C4-2B (cell line): ENCODE data around the gene ALPG.

Source experiments
- ZFX ChIP-seq: fragments of 450-650 bp; IDR thresholded peaks from 2 replicates; pipeline ENCODE4 v1.6.1; 2017
- TF ChIP-seq, protein P1 (sequence below): fragments of 450-650 bp; conservative IDR thresholded peaks from 2 replicates; pipeline ENCODE4 v1.5.1; 2017; ENCODE audit warnings: mild to moderate bottlenecking

DNA sequence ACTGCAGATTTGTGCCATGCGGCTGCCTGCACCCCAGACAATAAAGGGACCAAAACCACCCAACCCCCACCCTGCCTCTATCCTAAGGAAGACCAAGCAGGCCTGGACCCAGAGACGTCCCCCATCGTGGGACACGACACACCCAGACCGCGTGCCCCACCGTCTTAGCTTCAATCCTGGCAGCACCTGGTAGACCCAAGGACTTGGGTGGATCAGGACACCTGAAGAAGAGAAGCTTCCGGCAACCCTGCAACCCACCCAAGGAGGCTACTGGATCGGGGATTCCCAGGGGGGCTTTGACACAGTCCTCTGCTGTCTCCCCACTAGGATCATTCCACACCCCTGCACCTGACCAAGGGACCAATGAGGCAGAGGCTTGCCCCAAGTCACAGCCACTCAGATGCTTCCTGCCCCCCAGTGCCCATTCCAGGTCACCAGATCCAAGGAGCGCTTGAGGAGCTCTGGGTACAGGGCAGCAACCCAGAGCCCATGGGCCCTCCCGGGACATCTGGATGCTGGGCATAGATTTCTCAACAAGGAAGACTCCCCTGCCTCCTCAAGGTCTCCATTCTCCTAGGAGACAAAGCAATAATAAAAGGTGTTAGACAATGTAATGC lies 52.9 kb downstream of the ALPG start:
- TF ChIP-seq, protein P1, sequence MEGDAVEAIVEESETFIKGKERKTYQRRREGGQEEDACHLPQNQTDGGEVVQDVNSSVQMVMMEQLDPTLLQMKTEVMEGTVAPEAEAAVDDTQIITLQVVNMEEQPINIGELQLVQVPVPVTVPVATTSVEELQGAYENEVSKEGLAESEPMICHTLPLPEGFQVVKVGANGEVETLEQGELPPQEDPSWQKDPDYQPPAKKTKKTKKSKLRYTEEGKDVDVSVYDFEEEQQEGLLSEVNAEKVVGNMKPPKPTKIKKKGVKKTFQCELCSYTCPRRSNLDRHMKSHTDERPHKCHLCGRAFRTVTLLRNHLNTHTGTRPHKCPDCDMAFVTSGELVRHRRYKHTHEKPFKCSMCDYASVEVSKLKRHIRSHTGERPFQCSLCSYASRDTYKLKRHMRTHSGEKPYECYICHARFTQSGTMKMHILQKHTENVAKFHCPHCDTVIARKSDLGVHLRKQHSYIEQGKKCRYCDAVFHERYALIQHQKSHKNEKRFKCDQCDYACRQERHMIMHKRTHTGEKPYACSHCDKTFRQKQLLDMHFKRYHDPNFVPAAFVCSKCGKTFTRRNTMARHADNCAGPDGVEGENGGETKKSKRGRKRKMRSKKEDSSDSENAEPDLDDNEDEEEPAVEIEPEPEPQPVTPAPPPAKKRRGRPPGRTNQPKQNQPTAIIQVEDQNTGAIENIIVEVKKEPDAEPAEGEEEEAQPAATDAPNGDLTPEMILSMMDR = no peak
- TF ChIP-seq ZFX = no peak
